Upper lobe of left lung (tissue), 4 donors: ENCODE measurements around the gene NOM1.

Experiments used
- CTCF ChIP-seq, 6 experiments: fragments of 450-650 bp in 4 of 6; fragments of 200-600 bp in 2 of 6; sonication (generic) in 2 of 6; IDR thresholded peaks; one replicate each; pipeline ENCODE4 v1.5.1; 2016 to 2019; ENCODE audit warnings: antibody characterized with exemption in 6 of 6
- EP300 ChIP-seq, 4 donors: sonication (generic); formaldehyde crosslinking; IDR thresholded peaks; one replicate each; pipeline ENCODE4 v1.5.1; 2017; ENCODE audit warnings: antibody characterized with exemption in 4 of 4, control low read depth in 2 of 4
- POLR2A ChIP-seq, 4 donors: fragments of 450-650 bp; IDR thresholded peaks; one replicate each; pipeline ENCODE4 v1.5.1; 2016 to 2017; ENCODE audit warnings: antibody characterized with exemption in 4 of 4, mild to moderate bottlenecking in 2 of 4
- POLR2AphosphoS5 ChIP-seq, 2 donors: sonication (generic); formaldehyde crosslinking; IDR thresholded peaks; one replicate each; pipeline ENCODE4 v1.5.1; 2017; ENCODE audit warnings: antibody characterized with exemption in 2 of 2

- TF ChIP-seq CTCF (IDR thresholded peaks at IDR 0.05): no peak
- no peak for TF ChIP-seq POLR2A (IDR thresholded peaks at IDR 0.05)
- TF ChIP-seq POLR2AphosphoS5 (IDR thresholded peaks at IDR 0.05): no peak
- TF ChIP-seq EP300 (IDR thresholded peaks at IDR 0.05): no peak
Measured at GRCh38 chr7:156979007-156979606, 29.6 kb downstream of the NOM1 start.
